K562 (cell line): Measurements from ENCODE around the gene CCDC187. TPM values are rescaled to one million over a fixed set of nuclear protein-coding genes. Genes with fewer than 3 reads are reported as not detected.

Experiments used
- ATAC-seq: fragments of 200-7000 bp; cut with Tn5 transposase; 3 replicates; pipeline ENCODE4 v1.9.1; 2020; ENCODE audit warnings: moderate library complexity
- BruUV-seq: library from RNA; stranded (reverse); fragments of 400-500 nt; replicated peaks from 2 replicates; lab custom pipeline; 2021; lab: Mats Ljungman, UMichigan
- CTCF ChIA-PET: fragments of 300-600 bp; formaldehyde crosslinking; extraction: SDS; loops from one replicate; lab custom pipeline; 2021; ENCODE audit warnings: low intra/inter-chr PET ratio; lab: Yijun Ruan, JAX
- POLR2A ChIA-PET: fragments of 300-600, 350-650 bp; sonication (Branson Sonifier 250); formaldehyde crosslinking; extraction: SDS; loops from one replicate; lab custom pipeline; 2021; ENCODE audit warnings: antibody characterized with exemption, inconsistent platforms; lab: Yijun Ruan, JAX
- DNase-seq, 4 experiments: peaks; one replicate each; pipeline versions ENCODE4 v3.0.0 to v3.0.0-alpha.2; 2011 to 2018; ENCODE audit warnings: low spot score in 3 of 4, mixed read lengths in 3 of 4; ENCODE audit errors: extremely low read depth in 1 of 4
- FAIRE-seq: peaks from 2 replicates; lab custom pipeline; 2011; peaks lifted over from hg19 to GRCh38; lab: Jason Lieb, UNC
- H2AFZ ChIP-seq: 2 replicates; pipeline ENCODE4 v1.6.0; 2011; ENCODE audit warnings: low read depth, low read length, control low read depth, inconsistent platforms
- H3K27ac ChIP-seq: fragments of 200-600 bp; 3 replicates; pipeline ENCODE4 v1.8.0; 2011; ENCODE audit warnings: low read depth, mild to moderate bottlenecking, control low read depth, inconsistent platforms, low read length, moderate library complexity, mixed read lengths; ENCODE audit errors: extremely low read depth
- H3K27me3 ChIP-seq, 2 experiments: fragments of 300-600 bp in 1 of 2; 2 replicates in 1 of 2; 3 replicates in 1 of 2; pipeline versions ENCODE4 v1.6.0 to v1.8.0; 2011; ENCODE audit warnings: inconsistent platforms in 2 of 2, low read length in 2 of 2, mild to moderate bottlenecking in 1 of 2, mixed read lengths in 1 of 2, moderate library complexity in 1 of 2; ENCODE audit not compliant: control insufficient read depth in 2 of 2, insufficient read depth in 2 of 2
- H3K36me3 ChIP-seq: fragments of 300-600 bp; 3 replicates; pipeline ENCODE4 v1.8.0; 2011; ENCODE audit warnings: mild to moderate bottlenecking, low read length, inconsistent platforms; ENCODE audit not compliant: control insufficient read depth, insufficient read depth
- H3K4me1 ChIP-seq, 2 experiments: fragments of 200-600 bp in 1 of 2; replicated peaks in 1 of 2; 2 replicates in 1 of 2; 3 replicates in 1 of 2; pipeline versions ENCODE4 v1.5.1 to v1.8.0; 2011; ENCODE audit warnings: inconsistent platforms in 2 of 2, low read length in 2 of 2, mild to moderate bottlenecking in 1 of 2, mixed read lengths in 1 of 2, moderate library complexity in 1 of 2; ENCODE audit not compliant: control insufficient read depth in 2 of 2, insufficient read depth in 2 of 2
- H3K4me2 ChIP-seq: 2 replicates; pipeline ENCODE4 v1.6.1; 2011; ENCODE audit warnings: low read length, control low read depth, inconsistent platforms, mixed read lengths; ENCODE audit not compliant: insufficient read depth
- H3K4me3 ChIP-seq: fragments of 200-600 bp; sonication (generic), shearing (Covaris generic); 2 replicates; pipeline ENCODE4 v1.5.1; 2016; ENCODE audit warnings: control low read depth, inconsistent platforms
- H3K79me2 ChIP-seq: fragments of 200-600 bp; 3 replicates; pipeline ENCODE4 v1.8.0; 2011; ENCODE audit warnings: low read length, inconsistent platforms; ENCODE audit not compliant: control insufficient read depth, insufficient read depth
- H3K9ac ChIP-seq, 2 experiments: 2 replicates each; pipeline versions ENCODE4 v1.6.0 to v1.6.1; 2011; ENCODE audit warnings: low read depth in 2 of 2, low read length in 2 of 2, control low read depth in 1 of 2, inconsistent platforms in 1 of 2, mild to moderate bottlenecking in 1 of 2, mixed read lengths in 1 of 2; ENCODE audit not compliant: insufficient read depth in 1 of 2
- H3K9me1 ChIP-seq: one replicate; pipeline ENCODE4 v1.6.0; 2011; ENCODE audit warnings: inconsistent platforms, mild to moderate bottlenecking, low read length, moderate library complexity; ENCODE audit not compliant: control insufficient read depth, insufficient read depth
- H3K9me3 ChIP-seq: replicated peaks from 2 replicates; pipeline ENCODE4 v1.5.1; 2011; ENCODE audit warnings: low read depth, low read length, inconsistent platforms; ENCODE audit not compliant: control insufficient read depth, insufficient read depth
- H4K20me1 ChIP-seq: replicated peaks from 2 replicates; pipeline ENCODE4 v1.6.1; 2011; ENCODE audit warnings: low read length, inconsistent platforms, mixed read lengths; ENCODE audit not compliant: control insufficient read depth, insufficient read depth
- ATF4 ChIP-seq: fragments of 450-650 bp; formaldehyde crosslinking; IDR thresholded peaks from 2 replicates; pipeline ENCODE4 v1.4.0; 2022; ENCODE audit warnings: mild to moderate bottlenecking, moderate library complexity
- CSDE1 ChIP-seq, 2 experiments: fragments of 450-650 bp; IDR thresholded peaks; 2 replicates each; pipeline ENCODE4 v1.6.1; 2016; ENCODE audit warnings: mild to moderate bottlenecking in 1 of 2
- EP400 ChIP-seq: fragments of 450-650 bp; IDR thresholded peaks from 2 replicates; pipeline ENCODE4 v1.6.1; 2017; ENCODE audit warnings: antibody characterized with exemption, mild to moderate bottlenecking, moderate library complexity
- FOXM1 ChIP-seq, 2 experiments: fragments of 450-650 bp in 1 of 2; sonication (generic) in 1 of 2; formaldehyde crosslinking in 1 of 2; IDR thresholded peaks; 2 replicates each; pipeline versions ENCODE4 v1.6.1 to v1.9.0; 2017 to 2022; ENCODE audit warnings: low read depth in 2 of 2, mild to moderate bottlenecking in 2 of 2, missing genetic modification reagents in 1 of 2, moderate library complexity in 1 of 2
- FUS ChIP-seq: fragments of 200-400 bp; formaldehyde crosslinking; optimal IDR thresholded peaks from 2 replicates; pipeline ENCODE3; 2017; ENCODE audit warnings: low read depth, low read length
- ILK ChIP-seq: fragments of 450-650 bp; IDR thresholded peaks from 2 replicates; pipeline ENCODE4 v1.6.1; 2016; ENCODE audit warnings: missing genetic modification characterization, low read depth, mild to moderate bottlenecking, missing compliant biosample characterization, moderate library complexity, borderline replicate concordance
- JUNB ChIP-seq: fragments of 450-650 bp; formaldehyde crosslinking; conservative IDR thresholded peaks from 2 replicates; pipeline ENCODE4 v1.4.0; 2020; ENCODE audit warnings: mild to moderate bottlenecking
- MTA1 ChIP-seq: fragments of 450-650 bp; IDR thresholded peaks from 2 replicates; pipeline ENCODE4 v1.6.1; 2017; ENCODE audit warnings: borderline replicate concordance
- PHF20 ChIP-seq: fragments of 450-650 bp; IDR thresholded peaks from 2 replicates; pipeline ENCODE4 v1.6.1; 2018; ENCODE audit not compliant: partially characterized antibody
- POLR2AphosphoS5 ChIP-seq: IDR thresholded peaks from 2 replicates; pipeline ENCODE4 v1.6.1; 2011; ENCODE audit warnings: mild to moderate bottlenecking, low read depth, low read length, moderate library complexity; ENCODE audit not compliant: control insufficient read depth, insufficient read depth
- PRMT5 ChIP-seq: sonication (generic); formaldehyde crosslinking; IDR thresholded peaks from 2 replicates; pipeline ENCODE4 v1.5.0; 2020; ENCODE audit warnings: missing genetic modification reagents
- ZNF766 ChIP-seq: fragments of 200-800 bp; sonication (Bioruptor generic); conservative IDR thresholded peaks from 2 replicates; pipeline ENCODE4 v1.6.1; 2016; ENCODE audit warnings: missing genetic modification characterization, missing compliant biosample characterization
- WGBS: fragments of 100-300 bp; shearing (Covaris generic); methylation state at CpG from one replicate; pipeline ENCODE4 v1.1.6; 2016; ENCODE audit warnings: low coverage, mixed read lengths; ENCODE audit not compliant: insufficient coverage; ENCODE audit errors: missing lambda C conversion rate; 5-methylcytosine and 5-hydroxymethylcytosine counted together
- in situ Hi-C: fragments of 300-500 bp; cut with MboI; formaldehyde crosslinking; loops from 4 replicates; pipeline ENCODE4 v1.15.0; 2018; ENCODE audit warnings: inconsistent platforms, mixed read lengths
- intact Hi-C: fragments of 100-400 bp; cut with micrococcal nuclease; formaldehyde crosslinking; loops from 2 replicates; pipeline ENCODE4 v1.14.2; 2022
- polyA plus RNA-seq, 8 experiments: library from polyadenylated mRNA; depleted of rRNA in 4 of 8; stranded (reverse) in 5 of 8; unstranded in 3 of 8; fragments of >200 nt; fragmentation: Nextera tagmentation in 2 of 8; fragmentation: Illumina TruSeq in 1 of 8; extraction: Ambion mirVana in 2 of 8; extraction: Trizol in 1 of 8; gene quantifications; 2 replicates each; pipeline versions ENCODE4 v1.2.1 to v1.2.3, GENCODE V29; 2011 to 2014; ENCODE audit warnings: inconsistent platforms in 1 of 8, missing spikeins in 1 of 8
- total RNA-seq, 7 experiments: library from RNA; depleted of rRNA in 6 of 7; stranded (reverse); fragments of >200 nt in 6 of 7; fragmentation: Illumina TruSeq in 2 of 7; extraction: Trizol in 2 of 7; gene quantifications; 2 replicates each; pipeline versions ENCODE4 v1.2.1 to v1.2.3, GENCODE V29; 2011 to 2021; ENCODE audit warnings: low replicate concordance in 1 of 7
- TF ChIP-seq, protein P1 (sequence below): sonication (generic); formaldehyde crosslinking; IDR thresholded peaks from 2 replicates; pipeline ENCODE4 v1.8.0; 2022; ENCODE audit warnings: missing genetic modification reagents, mild to moderate bottlenecking, borderline replicate concordance

Gene CCDC187
- total and polyA plus RNA-seq, 9 of the 15 experiments (the other 6 are each of a cell fraction or from before 2014, with no cell fraction given), result not detected

- no peak overlapping the region for H3K27ac ChIP-seq
- BruUV-seq, result no TSS peak
These were observed 44.4 kb downstream of the CCDC187 start for GRCh38 chr9:136259517-136259813.

More at GRCh38 chr9:136259517-136259813, 44.4 kb downstream of the CCDC187 start:
- POLR2A ChIA-PET, result no interaction called here
- Histone ChIP-seq H3K9me1 (no peaks in the 10 kb centered on the region), H3K4me2 (no peak overlapping the region), H3K79me2 (no peaks in the 10 kb centered on the region), H3K9ac (no peak overlapping the region; a peak in 1 of 4 replicates), H4K20me1 (no peaks in the 10 kb centered on the region; the same call in none of the 2 replicates), H3K36me3 (no peaks in the 10 kb centered on the region), H3K27me3 (peaks cover 18 to 62% of the 10 kb centered on the region in 2 experiments; a peak in 4 of 5 replicates), H2AFZ (no peak overlapping the region), H3K9me3 (no peaks in the 10 kb centered on the region)
- no peak for DNase-seq
- 15% methylated on average over 4 of the region's 4 CpGs for WGBS
- CTCF ChIA-PET, result no interaction called here
- no peak for ATAC-seq
- intact Hi-C loops, result no loop called here
- FAIRE-seq, result no peak
- TF ChIP-seq FOXM1 (IDR thresholded peaks at IDR 0.05; ENCODE audit: low read depth), result no peak
- TF ChIP-seq FOXM1 (CRISPR knock-in tag; IDR thresholded peaks at IDR 0.05; ENCODE audit: low read depth), result no peak
- no peak for TF ChIP-seq FUS
- TF ChIP-seq, protein P1, sequence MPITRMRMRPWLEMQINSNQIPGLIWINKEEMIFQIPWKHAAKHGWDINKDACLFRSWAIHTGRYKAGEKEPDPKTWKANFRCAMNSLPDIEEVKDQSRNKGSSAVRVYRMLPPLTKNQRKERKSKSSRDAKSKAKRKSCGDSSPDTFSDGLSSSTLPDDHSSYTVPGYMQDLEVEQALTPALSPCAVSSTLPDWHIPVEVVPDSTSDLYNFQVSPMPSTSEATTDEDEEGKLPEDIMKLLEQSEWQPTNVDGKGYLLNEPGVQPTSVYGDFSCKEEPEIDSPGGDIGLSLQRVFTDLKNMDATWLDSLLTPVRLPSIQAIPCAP, result no peak
- no peak for TF ChIP-seq PHF20
- no peak for TF ChIP-seq ILK (tag)
- TF ChIP-seq POLR2AphosphoS5, result no peak
- no peak for TF ChIP-seq JUNB (CRISPR knock-in tag)
- no peak for TF ChIP-seq EP400
- no peak for TF ChIP-seq MTA1
- TF ChIP-seq ZNF766 (CRISPR knock-in tag), result no peak
- no peak for TF ChIP-seq PRMT5 (CRISPR knock-in tag)
- TF ChIP-seq ATF4, result no peak
- TF ChIP-seq CSDE1 (IDR thresholded peaks at IDR 0.05), result no peak
- TF ChIP-seq, all 486 proteins: peak for 0
- Histone ChIP-seq H3K4me3 (no peak overlapping the region), H3K4me1 (peaks cover 0 to 83% of the 10 kb centered on the region in 2 experiments; a peak in 3 of 5 replicates)
- in situ Hi-C loops, result no loop called here
